ENCODE measurements around the gene FGD6.

- TF ChIP-seq POLR2A (IDR thresholded peaks at IDR 0.05; ENCODE audit: low read depth, low read length) (no peak), POLR2AphosphoS5 (IDR thresholded peaks at IDR 0.05; ENCODE audit: low read depth, low read length) (no peak), TAF1 (IDR thresholded peaks at IDR 0.05; ENCODE audit: borderline replicate concordance, low read depth, low read length) (no peak)
These were observed 100.5 kb downstream of the FGD6 start for GRCh38 chr12:95116773-95117172.
